HCT116 (cell line): Measurements from ENCODE around the gene POLG. TPM values are rescaled to one million over a fixed set of nuclear protein-coding genes. Genes with fewer than 3 reads are reported as not detected.

Experiments
- ATAC-seq: fragments of 200-7000 bp; cut with Tn5 transposase; 2 replicates; pipeline ENCODE4 v1.9.1; 2020; ENCODE audit warnings: mild to moderate bottlenecking, moderate library complexity
- BruUV-seq: library from RNA; stranded (reverse); fragments of 400-500 nt; replicated peaks from 2 replicates; lab custom pipeline; 2021; lab: Mats Ljungman, UMichigan
- CTCF ChIA-PET: fragments of 300-600 bp; sonication (Branson Sonifier 250); formaldehyde crosslinking; loops from one replicate; lab custom pipeline; 2021; ENCODE audit warnings: antibody characterized with exemption; lab: Charles Lee
- POLR2A ChIA-PET: fragments of 300-600, 350-600 bp; sonication (Branson Sonifier 250); formaldehyde crosslinking; loops from one replicate; lab custom pipeline; 2021; ENCODE audit warnings: antibody characterized with exemption; lab: Charles Lee
- RAD21 ChIA-PET, 2 experiments: fragments of 300-600 bp; sonication (Branson Sonifier 250); formaldehyde crosslinking; loops; one replicate each; lab custom pipeline; 2023; ENCODE audit warnings: low total read pairs in 2 of 2; ENCODE audit not compliant: uncharacterized antibody in 2 of 2, unreplicated experiment in 2 of 2, low non-redundant PET in 1 of 2; lab: Charles Lee
- DNase-seq: peaks from one replicate; pipeline ENCODE4 v3.0.0-alpha.2; 2010; ENCODE audit warnings: low read depth, low spot score
- H2AFZ ChIP-seq: fragments of 200-600 bp; shearing (Covaris generic), sonication (generic); 2 replicates; pipeline ENCODE4 v1.6.1; 2017; ENCODE audit warnings: low read depth, mixed run types, mixed read lengths, antibody characterized with exemption, low read length; ENCODE audit not compliant: poor library complexity, severe bottlenecking
- H3K27ac ChIP-seq: 2 replicates; pipeline ENCODE4 v1.5.1; 2012; ENCODE audit warnings: low read depth, low read length
- H3K27me3 ChIP-seq: fragments of 200-600 bp; sonication (generic); 2 replicates; pipeline ENCODE4 v1.6.1; 2016; ENCODE audit warnings: mixed run types, low read length, mixed read lengths; ENCODE audit not compliant: insufficient read depth
- H3K36me3 ChIP-seq, 2 experiments: fragments of 200-500 bp in 1 of 2; fragments of 200-600 bp in 1 of 2; sonication (Bioruptor generic) in 1 of 2; sonication (generic) in 1 of 2; 2 replicates each; pipeline versions ENCODE4 v1.5.1 to v1.6.1; 2014 to 2016; ENCODE audit warnings: low read length in 2 of 2, inconsistent platforms in 1 of 2, mixed read lengths in 1 of 2, mixed run types in 1 of 2; ENCODE audit not compliant: insufficient read depth in 2 of 2, control insufficient read depth in 1 of 2
- H3K4me1 ChIP-seq, 2 experiments: fragments of 200-600 bp in 1 of 2; sonication (generic) in 1 of 2; 2 replicates each; pipeline versions ENCODE4 v1.5.1 to v1.6.1; 2012 to 2017; ENCODE audit warnings: low read length in 2 of 2, inconsistent platforms in 1 of 2, mild to moderate bottlenecking in 1 of 2, mixed read lengths in 1 of 2, mixed run types in 1 of 2, moderate library complexity in 1 of 2; ENCODE audit not compliant: insufficient read depth in 2 of 2, control insufficient read depth in 1 of 2
- H3K4me2 ChIP-seq: fragments of 200-600 bp; sonication (generic); 2 replicates; pipeline ENCODE4 v1.6.1; 2017; ENCODE audit warnings: mixed run types, low read length, mixed read lengths
- H3K4me3 ChIP-seq, 2 experiments: fragments of 200-600 bp in 1 of 2; sonication (generic) in 1 of 2; replicated peaks in 1 of 2; 2 replicates each; pipeline ENCODE4 v1.5.1; 2011 to 2016; ENCODE audit warnings: low read length in 2 of 2, control low read depth in 1 of 2, low read depth in 1 of 2, mild to moderate bottlenecking in 1 of 2, mixed read lengths in 1 of 2, mixed run types in 1 of 2
- H3K79me2 ChIP-seq: fragments of 200-600 bp; sonication (generic); 2 replicates; pipeline ENCODE4 v1.6.1; 2017; ENCODE audit warnings: mild to moderate bottlenecking, mixed run types, low read length, moderate library complexity, mixed read lengths; ENCODE audit not compliant: insufficient read depth
- H3K9ac ChIP-seq: fragments of 200-600 bp; sonication (generic); 2 replicates; pipeline ENCODE4 v1.6.1; 2016; ENCODE audit warnings: low read length, mixed read lengths
- H3K9me2 ChIP-seq: fragments of 200-600 bp; sonication (generic), shearing (Covaris generic); 2 replicates; pipeline ENCODE4 v1.6.1; 2017; ENCODE audit warnings: mixed run types, mild to moderate bottlenecking, moderate library complexity; ENCODE audit not compliant: insufficient read depth
- H3K9me3 ChIP-seq, 2 experiments: fragments of 200-500 bp in 1 of 2; fragments of 200-600 bp in 1 of 2; sonication (Bioruptor generic) in 1 of 2; sonication (generic) in 1 of 2; 2 replicates each; pipeline ENCODE4 v1.6.1; 2014 to 2017; ENCODE audit warnings: low read length in 2 of 2, mixed read lengths in 2 of 2, inconsistent platforms in 1 of 2, low read depth in 1 of 2, mild to moderate bottlenecking in 1 of 2, mixed run types in 1 of 2, moderate library complexity in 1 of 2; ENCODE audit not compliant: control insufficient read depth in 1 of 2, insufficient read depth in 1 of 2
- H4K20me1 ChIP-seq: fragments of 200-600 bp; sonication (generic), shearing (Covaris generic); 2 replicates; pipeline ENCODE4 v1.6.1; 2017; ENCODE audit warnings: mixed run types, mild to moderate bottlenecking, moderate library complexity; ENCODE audit not compliant: insufficient read depth
- CBX3 ChIP-seq: IDR thresholded peaks from 2 replicates; pipeline ENCODE4 v1.6.1; 2012; ENCODE audit warnings: low read depth
- CEBPB ChIP-seq: IDR thresholded peaks from 2 replicates; pipeline ENCODE4 v1.6.1; 2012; ENCODE audit warnings: low read depth
- EGR1 ChIP-seq: IDR thresholded peaks from 2 replicates; pipeline ENCODE4 v1.6.1; 2012; ENCODE audit warnings: low read depth
- ELF1 ChIP-seq: IDR thresholded peaks from 2 replicates; pipeline ENCODE4 v1.6.1; 2012; ENCODE audit warnings: low read depth, borderline replicate concordance
- EZH2 ChIP-seq: fragments of 200-600 bp; sonication (generic); IDR thresholded peaks from 2 replicates; pipeline ENCODE4 v1.6.1; 2017; ENCODE audit warnings: antibody characterized with exemption, mixed run types
- EZH2phosphoT487 ChIP-seq: fragments of 200-600 bp; IDR thresholded peaks from 2 replicates; pipeline ENCODE4 v1.6.1; 2018; ENCODE audit warnings: antibody characterized with exemption, borderline replicate concordance
- FOSL1 ChIP-seq: IDR thresholded peaks from 2 replicates; pipeline ENCODE4 v1.6.1; 2012; ENCODE audit warnings: low read depth
- JUND ChIP-seq: IDR thresholded peaks from 2 replicates; pipeline ENCODE4 v1.6.1; 2012
- POLR2A ChIP-seq: IDR thresholded peaks from 2 replicates; pipeline ENCODE4 v1.7.0; 2011; ENCODE audit warnings: borderline replicate concordance; ENCODE audit not compliant: insufficient read depth, insufficient read length; ENCODE audit errors: extremely low read depth
- POLR2AphosphoS5 ChIP-seq: IDR thresholded peaks from 2 replicates; pipeline ENCODE4 v1.6.1; 2011; ENCODE audit warnings: mild to moderate bottlenecking, low read depth, low read length, moderate library complexity
- RAD21 ChIP-seq: IDR thresholded peaks from 2 replicates; pipeline ENCODE4 v1.6.1; 2012; ENCODE audit warnings: low read depth, mild to moderate bottlenecking
- SIN3A ChIP-seq: IDR thresholded peaks from 2 replicates; pipeline ENCODE4 v1.6.1; 2012; ENCODE audit warnings: low read depth
- SP1 ChIP-seq: IDR thresholded peaks from 2 replicates; pipeline ENCODE4 v1.6.1; 2012; ENCODE audit warnings: low read depth
- YY1 ChIP-seq: IDR thresholded peaks from 2 replicates; pipeline ENCODE4 v1.6.1; 2011; ENCODE audit warnings: low read length, low read depth, moderate library complexity, mild to moderate bottlenecking; ENCODE audit not compliant: insufficient replicate concordance; ENCODE audit errors: extremely low read depth
- ZFX ChIP-seq: fragments of 450-650 bp; IDR thresholded peaks from 2 replicates; pipeline ENCODE4 v1.6.1; 2017
- intact Hi-C: fragments of 100-400 bp; cut with micrococcal nuclease; formaldehyde crosslinking; loops from 2 replicates; pipeline ENCODE4 v1.10.0; 2022
- total RNA-seq: library from RNA; stranded (reverse); gene quantifications from one replicate; pipeline ENCODE4 v1.2.1, GENCODE V29; 2021; ENCODE audit not compliant: unreplicated experiment
- TF ChIP-seq, protein P1 (sequence below): IDR thresholded peaks from 2 replicates; pipeline ENCODE4 v1.6.1; 2012
- TF ChIP-seq, protein P2 (sequence below): IDR thresholded peaks from 2 replicates; pipeline ENCODE4 v1.6.1; 2012
- TF ChIP-seq, protein P3 (sequence below): IDR thresholded peaks from 2 replicates; pipeline ENCODE4 v1.6.1; 2011; ENCODE audit warnings: mild to moderate bottlenecking, low read length, moderate library complexity; ENCODE audit not compliant: insufficient replicate concordance; ENCODE audit errors: extremely low read depth
- TF ChIP-seq, protein P4 (sequence below), 3 experiments: fragments of 200-600 bp in 1 of 3; sonication (generic) in 1 of 3; IDR thresholded peaks in 2 of 3; conservative IDR thresholded peaks in 1 of 3; 2 replicates each; pipeline ENCODE4 v1.5.1; 2012 to 2017; ENCODE audit warnings: low read depth in 2 of 3, low read length in 2 of 3, antibody characterized with exemption in 1 of 3, borderline replicate concordance in 1 of 3, control low read depth in 1 of 3, mild to moderate bottlenecking in 1 of 3, mixed read lengths in 1 of 3, mixed run types in 1 of 3, moderate library complexity in 1 of 3; ENCODE audit not compliant: insufficient read depth in 1 of 3

The POLG gene
- total RNA-seq, 1 experiment from 2014 or later: 72.7 TPM

DNA sequence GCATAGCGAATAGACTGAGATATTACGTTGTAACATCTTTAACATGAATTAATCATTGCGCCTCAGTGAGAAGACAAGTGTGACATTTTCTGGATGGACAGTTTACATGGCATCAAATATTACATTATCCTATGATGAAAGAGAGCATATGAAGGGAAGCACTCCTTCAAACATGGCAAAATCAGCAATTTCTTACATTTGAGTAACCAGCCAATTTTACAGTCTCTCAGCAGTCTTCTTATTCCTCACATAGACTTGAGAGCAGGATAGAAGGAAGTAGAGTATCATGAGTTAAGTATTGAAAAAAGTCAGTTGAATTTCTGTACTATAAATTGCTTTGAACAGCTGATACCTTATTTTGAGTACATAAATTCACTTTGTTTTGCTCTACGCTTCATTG lies 52.0 kb downstream of the POLG start:
- H3K27ac ChIP-seq: no peak overlapping the region
- no peak overlapping the region for H3K9ac ChIP-seq
- no peaks in the 10 kb centered on the region for H3K9me2 ChIP-seq
- no peaks in the 10 kb centered on the region for H3K4me1 ChIP-seq
- intact Hi-C loops: no loop called here
- TF ChIP-seq, protein P1, sequence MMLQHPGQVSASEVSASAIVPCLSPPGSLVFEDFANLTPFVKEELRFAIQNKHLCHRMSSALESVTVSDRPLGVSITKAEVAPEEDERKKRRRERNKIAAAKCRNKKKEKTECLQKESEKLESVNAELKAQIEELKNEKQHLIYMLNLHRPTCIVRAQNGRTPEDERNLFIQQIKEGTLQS: no peak
- TF ChIP-seq FOSL1: no peak
- TF ChIP-seq JUND: no peak
- TF ChIP-seq ZFX: no peak
- no peak for TF ChIP-seq CEBPB
- no peak for TF ChIP-seq RAD21
- no peak for TF ChIP-seq POLR2A
- TF ChIP-seq SIN3A: no peak
- no peak for TF ChIP-seq POLR2AphosphoS5
- no peak for TF ChIP-seq YY1
- no peak for TF ChIP-seq ELF1
- TF ChIP-seq SP1: no peak
- TF ChIP-seq CBX3: no peak
- TF ChIP-seq EZH2phosphoT487: no peak
- TF ChIP-seq EZH2: no peak
- TF ChIP-seq EGR1: no peak
- H3K4me2 ChIP-seq: no peak overlapping the region
- ATAC-seq (no peak), DNase-seq (no peak)
- H3K79me2 ChIP-seq: no peaks in the 10 kb centered on the region
- H4K20me1 ChIP-seq: no peaks in the 10 kb centered on the region
- peaks cover 40 to 62% of the 10 kb centered on the region in 2 experiments for H3K36me3 ChIP-seq
- no TSS peak for BruUV-seq
- no peaks in the 10 kb centered on the region for H3K9me3 ChIP-seq
- ChIA-PET POLR2A (no interaction called here), CTCF (no interaction called here), RAD21 (no interaction called here)
- no peak overlapping the region for H3K4me3 ChIP-seq
- no peak overlapping the region for H2AFZ ChIP-seq
- no peaks in the 10 kb centered on the region for H3K27me3 ChIP-seq

DNA sequence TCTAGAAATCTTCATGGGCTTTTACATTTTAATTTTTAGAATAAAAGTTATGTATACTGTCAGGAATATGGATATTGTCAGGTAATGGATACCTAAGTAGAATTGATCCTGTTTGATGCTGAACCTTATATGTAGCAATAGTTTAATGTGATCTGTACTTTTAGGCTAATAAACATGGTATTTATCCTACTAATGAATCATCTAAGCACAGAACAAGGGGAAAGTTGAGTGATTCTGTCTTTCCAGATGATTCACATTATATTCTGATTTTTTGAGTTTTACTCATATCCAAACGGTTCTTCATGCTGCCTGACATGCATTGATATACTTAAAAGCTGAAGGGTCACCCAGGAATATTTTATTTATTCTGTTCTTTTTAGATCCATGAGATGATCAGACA lies 56.3 kb downstream of the POLG start:
- ATAC-seq: no peak
- Histone ChIP-seq H3K4me1 (no peaks in the 10 kb centered on the region), H3K27ac (no peak overlapping the region), H3K36me3 (peaks cover 27 to 49% of the 10 kb centered on the region in 2 experiments), H3K9me2 (no peaks in the 10 kb centered on the region), H3K9ac (no peak overlapping the region), H3K9me3 (no peaks in the 10 kb centered on the region), H3K4me2 (no peak overlapping the region), H3K4me3 (no peak overlapping the region), H3K27me3 (no peaks in the 10 kb centered on the region), H3K79me2 (no peaks in the 10 kb centered on the region), H2AFZ (no peak overlapping the region), H4K20me1 (no peaks in the 10 kb centered on the region)
- intact Hi-C loops: no loop called here
- no TSS peak for BruUV-seq
- ChIA-PET POLR2A (no interaction called here), CTCF (no interaction called here), RAD21 (no interaction called here)
- DNase-seq: no peak
- no peak for TF ChIP-seq FOSL1
- TF ChIP-seq RAD21: no peak
- TF ChIP-seq, protein P2, sequence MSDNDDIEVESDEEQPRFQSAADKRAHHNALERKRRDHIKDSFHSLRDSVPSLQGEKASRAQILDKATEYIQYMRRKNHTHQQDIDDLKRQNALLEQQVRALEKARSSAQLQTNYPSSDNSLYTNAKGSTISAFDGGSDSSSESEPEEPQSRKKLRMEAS: no peak
- TF ChIP-seq, protein P3, sequence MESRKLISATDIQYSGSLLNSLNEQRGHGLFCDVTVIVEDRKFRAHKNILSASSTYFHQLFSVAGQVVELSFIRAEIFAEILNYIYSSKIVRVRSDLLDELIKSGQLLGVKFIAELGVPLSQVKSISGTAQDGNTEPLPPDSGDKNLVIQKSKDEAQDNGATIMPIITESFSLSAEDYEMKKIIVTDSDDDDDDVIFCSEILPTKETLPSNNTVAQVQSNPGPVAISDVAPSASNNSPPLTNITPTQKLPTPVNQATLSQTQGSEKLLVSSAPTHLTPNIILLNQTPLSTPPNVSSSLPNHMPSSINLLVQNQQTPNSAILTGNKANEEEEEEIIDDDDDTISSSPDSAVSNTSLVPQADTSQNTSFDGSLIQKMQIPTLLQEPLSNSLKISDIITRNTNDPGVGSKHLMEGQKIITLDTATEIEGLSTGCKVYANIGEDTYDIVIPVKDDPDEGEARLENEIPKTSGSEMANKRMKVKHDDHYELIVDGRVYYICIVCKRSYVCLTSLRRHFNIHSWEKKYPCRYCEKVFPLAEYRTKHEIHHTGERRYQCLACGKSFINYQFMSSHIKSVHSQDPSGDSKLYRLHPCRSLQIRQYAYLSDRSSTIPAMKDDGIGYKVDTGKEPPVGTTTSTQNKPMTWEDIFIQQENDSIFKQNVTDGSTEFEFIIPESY: no peak
- TF ChIP-seq JUND: no peak
- no peak for TF ChIP-seq CEBPB
- TF ChIP-seq, protein P1: no peak
- TF ChIP-seq ZFX: no peak
- no peak for TF ChIP-seq EZH2phosphoT487
- no peak for TF ChIP-seq YY1
- TF ChIP-seq, protein P4, sequence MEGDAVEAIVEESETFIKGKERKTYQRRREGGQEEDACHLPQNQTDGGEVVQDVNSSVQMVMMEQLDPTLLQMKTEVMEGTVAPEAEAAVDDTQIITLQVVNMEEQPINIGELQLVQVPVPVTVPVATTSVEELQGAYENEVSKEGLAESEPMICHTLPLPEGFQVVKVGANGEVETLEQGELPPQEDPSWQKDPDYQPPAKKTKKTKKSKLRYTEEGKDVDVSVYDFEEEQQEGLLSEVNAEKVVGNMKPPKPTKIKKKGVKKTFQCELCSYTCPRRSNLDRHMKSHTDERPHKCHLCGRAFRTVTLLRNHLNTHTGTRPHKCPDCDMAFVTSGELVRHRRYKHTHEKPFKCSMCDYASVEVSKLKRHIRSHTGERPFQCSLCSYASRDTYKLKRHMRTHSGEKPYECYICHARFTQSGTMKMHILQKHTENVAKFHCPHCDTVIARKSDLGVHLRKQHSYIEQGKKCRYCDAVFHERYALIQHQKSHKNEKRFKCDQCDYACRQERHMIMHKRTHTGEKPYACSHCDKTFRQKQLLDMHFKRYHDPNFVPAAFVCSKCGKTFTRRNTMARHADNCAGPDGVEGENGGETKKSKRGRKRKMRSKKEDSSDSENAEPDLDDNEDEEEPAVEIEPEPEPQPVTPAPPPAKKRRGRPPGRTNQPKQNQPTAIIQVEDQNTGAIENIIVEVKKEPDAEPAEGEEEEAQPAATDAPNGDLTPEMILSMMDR (IDR thresholded peaks at IDR 0.05 in 2 of 3, conservative IDR thresholded peaks at IDR 0.05 in 1 of 3; ENCODE audit: borderline replicate concordance in 1 of 3, insufficient read depth in 1 of 3, low read depth in 2 of 3, low read length in 2 of 3): no peak
- TF ChIP-seq SIN3A: no peak
